ENCODE data around the gene RAB15. TPM values are rescaled to one million over a fixed set of nuclear protein-coding genes. Genes with fewer than 3 reads are reported as not detected.

RAB15 gene
- total and polyA plus RNA-seq, 12 donors, result 0.95 to 8.9 (median 3.7) TPM

DNA sequence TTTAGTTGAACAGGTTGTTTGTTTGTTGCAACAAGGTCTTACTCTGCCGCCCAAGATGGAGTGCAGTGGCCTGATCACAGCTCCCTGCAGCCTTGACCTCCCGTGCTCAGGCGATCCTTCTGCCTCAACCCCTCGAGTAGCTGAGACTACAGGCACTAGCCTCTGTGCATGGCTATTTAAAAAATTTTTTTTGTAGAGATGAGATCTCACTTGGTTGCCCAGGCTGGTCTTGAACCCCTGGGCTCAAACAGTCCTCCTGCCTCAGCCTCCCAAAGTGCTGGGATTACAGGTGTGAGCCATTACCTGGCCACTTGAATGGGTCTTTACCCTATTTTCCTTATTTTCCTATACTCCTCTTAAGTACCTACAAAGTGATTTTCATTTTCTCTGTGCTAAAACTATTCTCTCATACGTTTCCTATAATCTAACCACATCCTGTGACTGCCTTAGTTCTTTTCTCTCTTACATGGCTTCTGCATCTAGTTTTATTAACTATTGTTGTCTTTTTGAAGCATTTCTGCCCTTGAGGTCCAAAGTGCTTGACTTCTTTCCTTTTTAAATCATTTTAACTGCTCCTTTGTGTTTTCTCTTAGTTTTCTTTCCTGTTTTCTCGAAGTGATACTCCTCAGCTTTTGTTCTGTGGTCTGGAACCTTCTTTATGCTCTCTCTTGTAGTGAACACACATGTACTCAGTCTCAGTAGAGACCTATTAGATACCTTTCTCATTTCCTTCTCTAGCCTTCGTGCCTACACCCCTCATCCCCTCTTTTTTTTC, 43.7 kb downstream of the RAB15 start:
- Histone ChIP-seq H3K4me1 (replicated peaks in 1 of 2) (peaks cover 0 to 24% of the 10 kb centered on the region in 2 donors), H3K27me3 (no peaks in the 10 kb centered on the region), H3K36me3 (replicated peaks in 1 of 2) (peaks cover 0 to 59% of the 10 kb centered on the region in 2 donors), H3K27ac (no peak overlapping the region), H3K4me3 (no peak overlapping the region), H3K9me3 (replicated peaks in 1 of 3) (no peaks in the 10 kb centered on the region)
- intact Hi-C loops (cut with DNase I), result no loop called here
- no peak for DNase-seq
- TF ChIP-seq, protein P1, sequence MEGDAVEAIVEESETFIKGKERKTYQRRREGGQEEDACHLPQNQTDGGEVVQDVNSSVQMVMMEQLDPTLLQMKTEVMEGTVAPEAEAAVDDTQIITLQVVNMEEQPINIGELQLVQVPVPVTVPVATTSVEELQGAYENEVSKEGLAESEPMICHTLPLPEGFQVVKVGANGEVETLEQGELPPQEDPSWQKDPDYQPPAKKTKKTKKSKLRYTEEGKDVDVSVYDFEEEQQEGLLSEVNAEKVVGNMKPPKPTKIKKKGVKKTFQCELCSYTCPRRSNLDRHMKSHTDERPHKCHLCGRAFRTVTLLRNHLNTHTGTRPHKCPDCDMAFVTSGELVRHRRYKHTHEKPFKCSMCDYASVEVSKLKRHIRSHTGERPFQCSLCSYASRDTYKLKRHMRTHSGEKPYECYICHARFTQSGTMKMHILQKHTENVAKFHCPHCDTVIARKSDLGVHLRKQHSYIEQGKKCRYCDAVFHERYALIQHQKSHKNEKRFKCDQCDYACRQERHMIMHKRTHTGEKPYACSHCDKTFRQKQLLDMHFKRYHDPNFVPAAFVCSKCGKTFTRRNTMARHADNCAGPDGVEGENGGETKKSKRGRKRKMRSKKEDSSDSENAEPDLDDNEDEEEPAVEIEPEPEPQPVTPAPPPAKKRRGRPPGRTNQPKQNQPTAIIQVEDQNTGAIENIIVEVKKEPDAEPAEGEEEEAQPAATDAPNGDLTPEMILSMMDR (IDR thresholded peaks at IDR 0.05), result no peak
- no peak for TF ChIP-seq POLR2A (IDR thresholded peaks at IDR 0.05)
- 54 to 70% (median 60%) methylated on average over 7 of the region's 7 CpGs for WGBS, 4 donors

DNA sequence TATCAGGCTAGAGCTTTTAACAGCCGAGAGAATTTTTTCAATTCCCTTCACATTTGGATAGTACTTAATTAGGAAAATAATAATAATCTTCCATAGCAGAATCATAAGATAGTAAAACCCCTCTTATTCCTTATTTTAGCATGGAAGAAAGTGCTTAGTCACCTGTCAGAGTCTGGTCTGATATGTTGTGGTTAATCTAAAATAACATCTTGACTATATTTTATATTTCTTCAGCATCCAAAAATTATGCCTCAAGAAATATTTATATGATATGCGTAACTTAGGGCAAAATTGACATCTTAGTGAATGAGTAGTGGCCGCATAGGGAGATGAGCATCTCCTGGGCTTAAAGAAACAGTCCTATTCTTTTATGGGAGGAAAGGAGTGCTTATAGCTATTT, 45.1 kb downstream of the RAB15 start:
- no peak for DNase-seq
- Histone ChIP-seq H3K27ac (no peak overlapping the region), H3K4me1 (replicated peaks in 1 of 2) (peaks cover 0 to 24% of the 10 kb centered on the region in 2 donors), H3K9me3 (replicated peaks in 1 of 3) (no peaks in the 10 kb centered on the region), H3K4me3 (no peak overlapping the region), H3K27me3 (no peaks in the 10 kb centered on the region), H3K36me3 (replicated peaks in 1 of 2) (peaks cover 0 to 48% of the 10 kb centered on the region in 2 donors)
- WGBS, 4 donors, result 77 to 91% (median 88%) methylated on average over 3 of the region's 3 CpGs
- intact Hi-C loops (cut with DNase I), result no loop called here
- TF ChIP-seq, protein P1 (IDR thresholded peaks at IDR 0.05), result no peak
- TF ChIP-seq POLR2A (IDR thresholded peaks at IDR 0.05), result no peak

DNA sequence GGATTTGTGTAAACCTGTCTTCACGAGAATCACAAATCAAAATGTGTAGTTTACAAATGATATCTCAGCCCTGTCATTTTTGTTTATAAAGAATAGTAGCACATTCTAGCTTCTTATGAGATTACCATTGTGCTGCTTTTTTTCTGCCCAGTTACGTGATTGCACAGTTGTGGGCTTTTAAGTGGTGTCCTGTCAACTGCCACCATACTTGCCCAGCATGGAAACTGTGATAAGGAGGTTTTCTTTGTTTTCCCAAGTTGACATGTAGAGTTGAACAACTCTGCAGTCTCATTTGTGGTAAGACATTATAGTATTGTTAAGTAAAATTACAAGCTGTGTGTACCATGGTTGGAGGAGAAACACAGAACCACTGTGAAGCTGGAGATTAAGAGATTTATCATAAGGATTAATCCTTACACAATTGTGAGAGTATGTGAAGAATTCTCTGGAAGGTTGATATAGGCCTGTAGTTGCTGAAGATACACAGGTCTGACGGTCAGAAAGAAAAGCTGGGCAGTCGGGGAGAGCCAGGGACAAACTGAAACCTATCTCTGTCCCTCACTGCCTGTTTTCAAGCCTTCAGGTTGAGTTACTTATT, 45.6 kb downstream of the RAB15 start:
- no peak overlapping the region for H3K27ac ChIP-seq
- peaks cover 0 to 47% of the 10 kb centered on the region in 2 donors for H3K36me3 ChIP-seq (replicated peaks in 1 of 2)

DNA sequence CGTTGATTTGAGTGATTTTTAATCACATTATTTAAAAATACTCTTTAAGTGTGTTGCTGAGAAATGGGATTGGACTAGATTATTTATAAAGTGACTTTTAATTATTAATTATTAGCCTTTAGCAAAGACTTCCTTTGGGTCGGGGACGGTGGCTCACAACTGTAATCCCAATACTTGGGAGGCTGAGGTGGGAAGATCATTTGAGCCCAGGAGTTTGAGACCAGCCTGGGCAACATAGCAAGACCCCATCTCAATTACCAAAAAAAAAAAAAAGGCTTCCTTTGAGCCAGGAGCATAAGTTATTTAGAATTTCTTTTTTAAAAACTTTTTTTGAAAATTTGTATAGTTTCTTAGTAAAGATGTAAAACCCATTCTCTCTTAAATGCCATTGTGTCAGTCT, 49.1 kb downstream of the RAB15 start:
- Histone ChIP-seq H3K36me3 (replicated peaks in 1 of 2) (peaks cover 0 to 34% of the 10 kb centered on the region in 2 donors), H3K4me1 (replicated peaks in 1 of 2) (peaks cover 5 to 35% of the 10 kb centered on the region in 2 donors), H3K27me3 (no peaks in the 10 kb centered on the region), H3K27ac (no peak overlapping the region), H3K4me3 (no peak overlapping the region), H3K9me3 (replicated peaks in 1 of 3) (no peaks in the 10 kb centered on the region)
- DNase-seq, result no peak
- TF ChIP-seq, protein P1 (IDR thresholded peaks at IDR 0.05), result no peak
- TF ChIP-seq POLR2A (IDR thresholded peaks at IDR 0.05), result no peak
- WGBS, 4 donors, result 81 to 92% (median 87%) methylated on average over 3 of the region's 3 CpGs
- intact Hi-C loops (cut with DNase I), result no loop called here

More for the DNA sequence above, 45.6 kb downstream of the RAB15 start:
- Histone ChIP-seq H3K9me3 (replicated peaks in 1 of 3) (no peaks in the 10 kb centered on the region), H3K27me3 (no peaks in the 10 kb centered on the region), H3K4me3 (no peak overlapping the region), H3K4me1 (replicated peaks in 1 of 2) (peaks cover 0 to 24% of the 10 kb centered on the region in 2 donors)
- intact Hi-C loops (cut with DNase I), result no loop called here
- 84 to 89% (median 87%) methylated on average over 4 of the region's 4 CpGs for WGBS, 4 donors
- no peak for TF ChIP-seq POLR2A (IDR thresholded peaks at IDR 0.05)
- TF ChIP-seq, protein P1 (IDR thresholded peaks at IDR 0.05), result no peak
- DNase-seq, result no peak
